HG03280 (cell line): ENCODE results near the gene EVA1B.

Experiments
- ATAC-seq: cut with Tn5 transposase; IDR thresholded peaks from one replicate; pipeline ENCODE4 v1.9.1; 2021; ENCODE audit warnings: mild to moderate bottlenecking, moderate library complexity; ENCODE audit not compliant: unreplicated experiment

Gene EVA1B

GRCh38 chr1:36284061-36284460, 39.4 kb downstream of the EVA1B start:
- ATAC-seq: no peak

GRCh38 chr1:36279789-36280296, 43.6 kb downstream of the EVA1B start:
- ATAC-seq: no peak

- ATAC-seq: no peak
These were observed 44.2 kb downstream of the EVA1B start for GRCh38 chr1:36279110-36279788.

GRCh38 chr1:36276688-36277087, 46.8 kb downstream of the EVA1B start:
- no peak for ATAC-seq

- no peak for ATAC-seq
These were observed 49.2 kb downstream of the EVA1B start for GRCh38 chr1:36274201-36274600.

DNA sequence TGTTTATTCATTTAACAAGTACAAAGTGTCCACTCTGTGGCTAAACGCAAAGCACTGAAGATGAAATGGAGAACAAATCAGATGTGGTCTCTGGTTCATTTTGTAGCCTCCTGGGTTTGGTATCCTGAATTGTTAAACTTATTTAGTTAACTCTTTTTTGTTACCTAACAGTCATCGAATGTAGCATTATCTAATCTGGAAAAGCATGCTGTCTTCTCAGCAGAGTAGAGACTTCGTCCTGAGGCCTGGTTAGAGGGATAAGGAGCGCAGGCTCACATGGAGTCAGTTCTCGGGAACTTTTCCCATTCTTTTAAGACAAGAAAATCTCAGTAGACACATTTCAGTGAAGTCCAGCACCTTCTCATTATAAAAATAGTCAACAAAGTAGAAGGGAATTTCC, 50.4 kb downstream of the EVA1B start:
- no peak for ATAC-seq
